GM21576 (cell line): ENCODE results near the gene SH3BP2.

Source experiments
- ATAC-seq: cut with Tn5 transposase; IDR thresholded peaks from one replicate; pipeline ENCODE4 v1.9.1; 2021; ENCODE audit warnings: mild to moderate bottlenecking, moderate library complexity; ENCODE audit not compliant: unreplicated experiment

Gene SH3BP2

GRCh38 chr4:2792711-2793585 lies at the start of gene SH3BP2:
Gene SH3BP2, plus strand, starts transcription at chr4:2793085. Its CDS starts 27,533 bp downstream, at chr4:2820618.
- ATAC-seq = peak; percentile 32

- ATAC-seq = no peak
Observed at GRCh38 chr4:2743518-2744445, 49.1 kb upstream of the SH3BP2 start.

- no peak for ATAC-seq
Observed at GRCh38 chr4:2744576-2745270, 48.2 kb upstream of the SH3BP2 start.

- ATAC-seq = no peak
Observed at GRCh38 chr4:2745516-2745915, 47.4 kb upstream of the SH3BP2 start.

GRCh38 chr4:2745981-2746806 lies 46.7 kb upstream of the SH3BP2 start:
- peak; percentile 92 for ATAC-seq

- no peak for ATAC-seq
Observed at GRCh38 chr4:2746891-2747695, 45.8 kb upstream of the SH3BP2 start.

GRCh38 chr4:2750719-2751605 lies 41.9 kb upstream of the SH3BP2 start:
- no peak for ATAC-seq

GRCh38 chr4:2753436-2753835 lies 39.4 kb upstream of the SH3BP2 start:
- no peak for ATAC-seq

- no peak for ATAC-seq
Observed at GRCh38 chr4:2754848-2755819, 37.8 kb upstream of the SH3BP2 start.

- ATAC-seq = peak; percentile 56
Observed at GRCh38 chr4:2755821-2756690, 36.8 kb upstream of the SH3BP2 start, which contains the start of gene TNIP2. Gene TNIP2, minus strand, starts transcription at chr4:2756336. Its CDS starts 47 bp downstream, at chr4:2756289.

GRCh38 chr4:2756691-2757350 lies 36.1 kb upstream of the SH3BP2 start:
- no peak for ATAC-seq

GRCh38 chr4:2757426-2757825 lies 35.5 kb upstream of the SH3BP2 start:
- ATAC-seq = no peak

- no peak for ATAC-seq
Observed at GRCh38 chr4:2761035-2761923, 31.6 kb upstream of the SH3BP2 start.

- ATAC-seq = no peak
Observed at GRCh38 chr4:2762048-2762447, 30.8 kb upstream of the SH3BP2 start.
